Calu3 (cell line): Measurements from ENCODE around the gene TBC1D9. TPM values are rescaled to one million over a fixed set of nuclear protein-coding genes. Genes with fewer than 3 reads are reported as not detected.

Source experiments
- BruUV-seq: library from RNA; stranded (reverse); fragments of 400-500 nt; replicated peaks from 2 replicates; lab custom pipeline; 2021; lab: Mats Ljungman, UMichigan
- CTCF ChIA-PET: fragments of 300-600 bp; sonication (Branson Sonifier 250); formaldehyde crosslinking; loops from one replicate; lab custom pipeline; 2022; ENCODE audit warnings: antibody characterized with exemption; lab: Charles Lee
- DNase-seq: peaks from one replicate; pipeline ENCODE4 v3.0.0; 2022
- H3K27ac Mint-ChIP-seq: one replicate; pipeline ENCODE4 v1.8.0; 2022; ENCODE audit warnings: mixed read lengths; ENCODE audit not compliant: unreplicated experiment
- H3K27me3 Mint-ChIP-seq: one replicate; pipeline ENCODE4 v1.8.0; 2022; ENCODE audit warnings: mixed read lengths; ENCODE audit not compliant: unreplicated experiment
- H3K36me3 Mint-ChIP-seq: one replicate; pipeline ENCODE4 v1.8.0; 2022; ENCODE audit warnings: mild to moderate bottlenecking, moderate library complexity, mixed read lengths; ENCODE audit not compliant: insufficient read depth, unreplicated experiment
- H3K4me1 Mint-ChIP-seq: one replicate; pipeline ENCODE4 v1.8.0; 2022; ENCODE audit warnings: mild to moderate bottlenecking, low read depth, mixed read lengths; ENCODE audit not compliant: unreplicated experiment
- H3K4me3 Mint-ChIP-seq: one replicate; pipeline ENCODE4 v1.8.0; 2022; ENCODE audit warnings: mild to moderate bottlenecking, low read depth, moderate library complexity, mixed read lengths; ENCODE audit not compliant: unreplicated experiment
- H3K9me3 Mint-ChIP-seq: one replicate; pipeline ENCODE4 v1.8.0; 2022; ENCODE audit warnings: low read depth, mixed read lengths; ENCODE audit not compliant: unreplicated experiment
- CTCF ChIP-seq: fragments of 200-600 bp; IDR thresholded peaks from one replicate; pipeline ENCODE4 v1.8.0; 2022; ENCODE audit warnings: antibody characterized with exemption; ENCODE audit not compliant: unreplicated experiment
- intact Hi-C: fragments of 100-400 bp; cut with micrococcal nuclease; formaldehyde crosslinking; loops from one replicate; pipeline ENCODE4 v1.10.0; 2022; ENCODE audit not compliant: unreplicated experiment
- total RNA-seq: library from RNA; stranded (reverse); gene quantifications from 2 replicates; pipeline ENCODE4 v1.2.3, GENCODE V29; 2022

TBC1D9 gene
- total RNA-seq, 1 experiment from 2014 or later, result 9.4 TPM

GRCh38 chr4:140607852-140608251, 148.3 kb downstream of the TBC1D9 start:
- Mint-ChIP-seq H3K27me3 (no peaks in the 10 kb centered on the region), H3K36me3 (no peaks in the 10 kb centered on the region), H3K4me1 (no peaks in the 10 kb centered on the region), H3K27ac (no peak overlapping the region), H3K4me3 (no peak overlapping the region), H3K9me3 (no peaks in the 10 kb centered on the region)
- no peak for TF ChIP-seq CTCF
- intact Hi-C loops, result no loop called here
- DNase-seq, result no peak
- BruUV-seq, result no TSS peak
- CTCF ChIA-PET, result interaction anchor here (1.0 to 1.8 kb wide), 2 partner anchors 12 to 243 kb away, joined by 4 to 5 read pairs; no protein-coding TSS in a partner anchor

- no peak for DNase-seq
- Mint-ChIP-seq H3K36me3 (no peaks in the 10 kb centered on the region), H3K9me3 (no peaks in the 10 kb centered on the region), H3K4me1 (no peaks in the 10 kb centered on the region), H3K4me3 (no peak overlapping the region), H3K27me3 (peaks cover 27% of the 10 kb centered on the region), H3K27ac (no peak overlapping the region)
- intact Hi-C loops, result no loop called here
- no TSS peak for BruUV-seq
- TF ChIP-seq CTCF, result no peak
- CTCF ChIA-PET, result interaction anchor here (1.1 kb wide), 1 partner anchor 10 kb away, joined by 3 read pairs; no protein-coding TSS in a partner anchor
These were observed 151.6 kb downstream of the TBC1D9 start for GRCh38 chr4:140604544-140604943.

GRCh38 chr4:140603286-140603685, 152.9 kb downstream of the TBC1D9 start:
- H3K27me3 Mint-ChIP-seq, result peaks cover 36% of the 10 kb centered on the region
- CTCF ChIA-PET, result no interaction called here
- DNase-seq, result no peak
- intact Hi-C loops, result no loop called here
- BruUV-seq, result no TSS peak
- H3K36me3 Mint-ChIP-seq, result no peaks in the 10 kb centered on the region
- no peak overlapping the region for H3K27ac Mint-ChIP-seq
- H3K4me1 Mint-ChIP-seq, result no peaks in the 10 kb centered on the region
- H3K4me3 Mint-ChIP-seq, result no peak overlapping the region
- no peak for TF ChIP-seq CTCF
- no peaks in the 10 kb centered on the region for H3K9me3 Mint-ChIP-seq

GRCh38 chr4:140602714-140603113, 153.5 kb downstream of the TBC1D9 start:
- H3K4me1 Mint-ChIP-seq, result no peaks in the 10 kb centered on the region
- CTCF ChIA-PET, result no interaction called here
- TF ChIP-seq CTCF, result no peak
- no peak for DNase-seq
- no TSS peak for BruUV-seq
- intact Hi-C loops, result no loop called here
- H3K4me3 Mint-ChIP-seq, result no peak overlapping the region
- H3K27ac Mint-ChIP-seq, result no peak overlapping the region
- H3K36me3 Mint-ChIP-seq, result no peaks in the 10 kb centered on the region
- no peaks in the 10 kb centered on the region for H3K9me3 Mint-ChIP-seq
- H3K27me3 Mint-ChIP-seq, result peaks cover 36% of the 10 kb centered on the region
